T47D (cell line): Measurements from ENCODE around the gene MSTN.

ENCODE experiments used
- DNase-seq, 2 experiments: peaks; one replicate each; pipeline versions ENCODE4 v3.0.0 to v3.0.0-alpha.2; 2011 to 2012; ENCODE audit warnings: low read depth in 1 of 2, low spot score in 1 of 2
- JUND ChIP-seq: IDR thresholded peaks from 2 replicates; pipeline ENCODE4 v1.6.1; 2012; ENCODE audit warnings: low read depth
- in situ Hi-C: cut with HindIII; loops from 2 replicates; pipeline ENCODE4 v1.10.0; 2016; ENCODE audit warnings: low sequenced_read_pairs, low pct_unique_long_range_greater_than_20kb

Gene MSTN

DNA sequence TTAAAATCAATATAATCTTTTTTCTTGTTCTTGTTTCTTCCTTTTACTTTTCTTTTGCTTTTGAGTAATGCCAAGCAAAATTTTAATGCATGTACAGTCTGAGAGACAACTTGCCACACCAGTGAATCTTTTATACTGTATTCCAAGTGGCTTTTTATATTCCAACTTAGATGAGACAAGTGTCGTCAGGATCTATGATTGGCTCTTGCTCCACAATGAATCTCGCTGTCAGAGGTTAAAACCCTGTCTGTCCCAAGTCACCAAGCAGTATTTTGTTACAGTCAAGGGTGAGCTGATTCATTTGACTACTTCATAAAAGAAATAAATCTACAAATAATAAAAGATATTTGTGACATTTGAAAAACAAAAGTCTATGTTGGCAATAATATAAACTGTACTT, at the start of gene MSTN:
Gene MSTN (minus strand): TSS at position 129 of the 400 bp plus-strand sequence. CDS start 133 bp downstream, outside the sequence.
- in situ Hi-C loops = no loop called here
- TF ChIP-seq JUND = no peak
- no peak for DNase-seq

DNA sequence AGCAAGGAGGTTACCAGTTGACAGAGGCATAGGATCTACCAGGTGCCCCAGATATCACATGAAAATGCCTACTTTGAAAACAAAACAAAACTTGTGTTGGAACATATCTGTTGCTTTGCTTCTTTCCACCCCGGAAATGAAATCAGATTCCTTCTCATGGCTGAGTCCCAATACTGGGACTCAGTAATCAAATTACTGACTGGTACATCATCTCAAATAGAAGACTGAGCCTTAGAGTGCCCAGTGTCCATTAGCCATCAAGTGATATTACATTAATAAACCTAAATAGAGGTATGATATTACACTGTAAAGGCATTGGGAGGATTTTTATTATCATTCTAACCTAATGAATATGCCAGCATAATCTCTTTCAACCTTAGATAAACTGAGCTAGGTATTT, 48.6 kb upstream of the MSTN start:
- no peak for TF ChIP-seq JUND
- DNase-seq = no peak
- in situ Hi-C loops = no loop called here

DNA sequence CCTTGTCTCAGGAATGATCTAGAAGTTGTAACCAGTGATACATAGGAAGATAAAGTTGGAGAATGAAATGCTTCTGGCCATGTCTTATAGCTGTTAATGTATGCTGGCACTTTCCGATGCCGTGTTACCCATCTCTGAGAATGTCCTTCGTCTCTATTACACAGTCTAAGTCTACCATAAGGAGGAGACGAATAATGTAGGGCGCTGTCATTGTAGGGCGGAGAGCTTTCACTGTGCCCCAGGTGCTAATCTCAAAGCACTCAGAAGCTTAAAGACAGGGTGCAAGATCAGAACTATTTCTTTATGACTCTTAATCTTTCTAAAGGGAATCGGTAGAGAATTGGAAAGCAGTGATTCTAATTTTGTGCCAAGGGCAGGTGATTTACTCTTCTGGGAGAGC, 48.2 kb upstream of the MSTN start:
- no peak for DNase-seq
- in situ Hi-C loops = no loop called here
- TF ChIP-seq JUND = no peak

DNA sequence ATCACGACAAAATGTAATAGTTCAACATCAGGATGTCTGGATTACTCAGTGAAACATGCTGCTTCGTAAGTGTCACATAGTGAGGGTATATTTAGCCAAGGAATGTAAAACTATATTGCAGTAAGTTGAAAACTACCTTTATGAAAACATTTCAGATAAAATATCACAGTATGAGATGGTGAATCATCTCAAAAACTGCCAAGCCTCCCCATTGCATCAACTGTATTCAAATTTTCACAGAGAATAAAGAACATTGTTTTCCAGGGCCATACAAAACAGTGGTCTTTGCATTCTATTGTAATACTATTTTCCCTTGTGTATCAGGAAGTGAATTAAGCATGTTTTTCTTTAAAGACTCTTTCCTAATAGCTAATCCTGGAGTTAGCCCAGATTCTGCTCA, 47.6 kb upstream of the MSTN start:
- in situ Hi-C loops = no loop called here
- TF ChIP-seq JUND = no peak
- no peak for DNase-seq

DNA sequence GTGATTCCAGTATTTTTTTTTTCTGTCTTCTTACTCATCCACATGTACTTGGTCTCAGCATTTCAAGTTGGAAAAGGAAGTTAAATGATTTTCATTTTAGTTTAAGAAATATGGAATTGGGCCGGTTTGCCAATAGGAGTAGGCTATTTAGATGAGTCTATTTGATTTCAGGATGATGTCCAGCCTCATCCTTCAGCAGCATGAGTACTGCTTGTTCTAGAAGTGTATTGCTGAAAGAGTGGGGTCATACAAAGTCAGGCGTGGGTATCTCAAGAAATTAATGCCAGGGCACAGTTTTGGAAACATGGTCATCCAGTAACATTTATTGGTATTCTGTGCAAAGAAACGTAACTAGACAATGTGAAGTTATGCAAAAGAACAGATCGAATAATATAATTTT, 44.9 kb upstream of the MSTN start:
- DNase-seq = no peak
- no peak for TF ChIP-seq JUND
- in situ Hi-C loops = no loop called here

DNA sequence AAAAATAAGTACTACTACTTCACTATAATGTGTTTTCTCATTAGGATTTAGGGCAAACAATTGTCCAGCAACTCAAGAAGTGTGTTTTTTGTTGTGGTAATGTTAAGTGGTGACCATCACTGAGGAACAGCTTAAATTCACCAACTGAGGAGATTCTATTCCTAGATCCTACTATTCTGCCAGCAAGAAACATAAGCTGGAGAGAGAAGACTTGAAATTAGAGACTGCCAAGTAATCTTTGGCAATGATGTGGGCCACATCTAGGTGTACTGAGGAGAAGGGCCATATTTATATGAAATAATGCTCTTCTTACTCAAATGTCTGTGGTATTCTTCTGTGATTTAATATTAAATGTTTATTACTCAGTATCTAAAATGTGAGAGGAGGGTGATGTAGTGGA, 44.3 kb upstream of the MSTN start:
- TF ChIP-seq JUND = no peak
- no peak for DNase-seq
- in situ Hi-C loops = no loop called here

DNA sequence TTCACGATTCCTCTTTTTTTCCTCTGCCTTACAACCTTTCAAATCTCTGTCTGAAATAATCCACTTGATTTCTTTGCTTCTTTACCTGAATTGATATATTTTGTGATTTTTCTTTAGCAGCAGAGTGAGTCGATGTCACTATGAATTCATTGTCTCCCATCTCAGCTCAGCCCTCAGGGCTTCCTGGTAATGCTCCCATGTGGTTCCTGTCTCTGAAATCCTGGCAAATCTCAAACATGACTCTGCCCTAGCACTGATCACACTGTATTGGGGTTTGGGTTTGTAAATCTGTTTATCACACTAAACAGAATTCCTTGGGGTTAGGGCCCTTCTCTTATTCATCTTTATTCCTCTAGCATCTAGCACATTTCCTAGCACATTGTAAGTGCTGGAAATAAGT, 43.0 kb upstream of the MSTN start:
- no peak for DNase-seq
- in situ Hi-C loops = no loop called here
- TF ChIP-seq JUND = no peak

DNA sequence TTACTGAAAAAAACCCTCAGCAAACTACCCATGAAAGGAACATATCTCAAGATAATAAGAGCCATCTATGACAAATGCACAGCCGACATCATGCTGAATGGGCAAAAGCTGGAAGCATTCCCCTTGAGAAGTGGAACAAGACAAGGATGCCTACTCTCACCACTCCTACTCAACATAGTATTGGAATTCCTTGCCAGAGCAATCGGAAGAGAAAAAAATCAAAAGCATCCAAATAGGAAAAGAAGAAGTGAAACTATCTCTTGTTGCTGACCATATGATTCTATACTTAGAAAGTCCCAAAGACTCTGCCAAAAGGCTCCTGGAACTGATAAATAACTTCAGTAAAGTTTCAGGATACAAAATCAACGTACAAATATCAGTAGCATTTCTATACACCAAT, 40.6 kb upstream of the MSTN start:
- TF ChIP-seq JUND = no peak

DNA sequence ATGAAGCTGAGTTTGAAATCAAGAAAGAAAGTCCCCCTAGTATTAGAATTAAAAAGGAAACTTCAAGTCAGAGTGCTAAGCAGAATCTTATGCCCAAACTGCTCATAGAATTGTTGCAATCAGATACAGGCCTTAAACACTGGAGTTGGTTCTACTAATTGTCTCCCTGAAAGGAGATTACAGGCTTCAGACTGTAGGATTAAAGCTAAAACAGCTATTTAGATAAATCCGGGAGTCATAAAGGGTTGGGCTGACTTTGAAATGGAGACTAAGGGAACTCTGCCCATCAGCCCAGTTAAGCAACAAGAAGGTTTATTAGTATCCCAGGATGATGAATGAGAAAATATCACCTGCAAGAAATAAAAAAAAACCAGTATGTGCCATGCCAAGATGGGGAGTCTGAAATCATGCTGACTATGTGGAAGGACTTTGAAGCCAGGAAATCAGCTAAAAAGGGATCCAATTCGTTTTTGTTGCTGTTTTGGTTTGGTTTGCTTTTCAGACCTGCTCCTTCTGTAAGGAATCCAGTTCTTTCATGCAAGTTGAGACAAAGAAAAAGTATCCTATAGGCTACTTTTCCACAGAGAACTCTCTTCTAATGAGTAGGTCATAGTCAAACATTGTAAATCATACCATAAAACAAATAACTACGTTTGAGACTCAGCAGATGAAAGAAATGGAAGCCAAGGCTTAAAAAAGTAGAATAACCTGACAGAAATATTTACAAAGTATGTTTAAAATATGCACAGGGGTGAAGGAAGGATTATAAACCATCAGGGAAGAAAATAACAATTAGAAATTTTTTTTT, 37.6 kb upstream of the MSTN start:
- in situ Hi-C loops = no loop called here

More for the DNA sequence above, 40.6 kb upstream of the MSTN start:
- no peak for DNase-seq
- in situ Hi-C loops = no loop called here

DNA sequence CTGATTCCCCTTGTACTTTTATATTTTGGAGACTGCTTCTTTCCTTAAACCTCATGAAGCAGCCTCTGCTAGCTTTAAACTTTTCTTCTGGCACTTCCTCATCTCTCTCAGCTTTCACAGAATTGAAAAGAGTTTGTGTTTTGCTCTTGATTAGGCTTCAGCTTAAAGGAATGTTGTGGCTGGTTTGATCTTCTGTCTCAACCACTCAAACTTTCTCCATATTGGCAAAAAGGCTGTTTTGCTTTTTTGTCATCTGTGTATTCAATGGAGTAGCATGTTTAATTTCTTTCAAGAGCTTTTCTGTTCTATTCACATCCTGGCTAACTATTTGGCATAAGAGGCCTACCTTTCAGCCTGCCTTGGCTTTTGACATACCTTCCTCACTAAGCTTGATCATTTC, 36.3 kb upstream of the MSTN start:
- TF ChIP-seq JUND = no peak
- no peak for DNase-seq
- in situ Hi-C loops = no loop called here

More for the DNA sequence above, 37.6 kb upstream of the MSTN start:
- DNase-seq = no peak
- TF ChIP-seq JUND = no peak

DNA sequence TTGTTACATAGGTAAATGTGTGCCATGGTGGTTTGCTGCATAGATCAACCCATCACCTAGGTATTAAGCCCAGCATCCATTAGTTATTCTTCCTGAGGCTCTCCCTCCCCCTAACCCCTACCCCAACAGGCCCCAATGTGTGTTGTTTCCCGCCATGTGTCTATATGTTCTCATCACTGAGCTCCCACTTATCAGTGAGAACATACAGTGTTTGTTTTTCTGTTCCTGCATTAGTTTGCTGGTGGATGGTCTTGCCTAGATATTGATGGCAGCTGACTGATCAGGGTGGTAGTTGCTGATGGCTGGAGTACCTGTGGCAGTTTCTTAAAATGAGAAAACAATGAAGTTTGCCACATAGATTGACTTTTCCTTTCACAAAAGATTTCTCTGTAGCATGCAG, 34.6 kb upstream of the MSTN start:
- in situ Hi-C loops = no loop called here
- no peak for DNase-seq
- TF ChIP-seq JUND = no peak

DNA sequence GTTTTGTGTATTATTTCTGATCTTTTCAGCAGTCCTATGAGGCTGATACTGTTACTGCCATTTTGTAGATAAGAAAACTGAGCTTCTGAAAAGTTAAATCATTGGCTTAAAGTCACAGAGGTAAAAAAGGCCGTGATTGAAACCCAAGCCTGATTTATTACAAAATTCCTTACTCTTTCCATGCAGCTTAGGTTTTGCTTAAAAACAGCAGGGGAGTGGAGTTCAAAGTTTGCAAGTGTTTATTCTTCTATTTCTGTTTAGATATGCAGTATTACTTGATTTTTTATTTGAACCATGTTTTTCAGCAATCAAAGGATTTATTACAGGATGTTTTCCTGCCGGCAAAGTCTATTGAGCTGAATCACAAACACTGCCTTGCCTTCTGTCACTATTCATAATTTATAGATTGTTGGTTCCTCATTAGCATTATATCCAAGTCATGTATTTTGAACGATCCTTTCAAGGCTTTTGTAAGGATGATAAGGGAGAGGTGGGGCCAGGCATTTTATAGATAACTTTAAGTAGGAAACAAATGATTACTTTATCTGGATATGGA, 31.9 kb upstream of the MSTN start:
- no peak for TF ChIP-seq JUND
- in situ Hi-C loops = no loop called here
- DNase-seq = no peak

DNA sequence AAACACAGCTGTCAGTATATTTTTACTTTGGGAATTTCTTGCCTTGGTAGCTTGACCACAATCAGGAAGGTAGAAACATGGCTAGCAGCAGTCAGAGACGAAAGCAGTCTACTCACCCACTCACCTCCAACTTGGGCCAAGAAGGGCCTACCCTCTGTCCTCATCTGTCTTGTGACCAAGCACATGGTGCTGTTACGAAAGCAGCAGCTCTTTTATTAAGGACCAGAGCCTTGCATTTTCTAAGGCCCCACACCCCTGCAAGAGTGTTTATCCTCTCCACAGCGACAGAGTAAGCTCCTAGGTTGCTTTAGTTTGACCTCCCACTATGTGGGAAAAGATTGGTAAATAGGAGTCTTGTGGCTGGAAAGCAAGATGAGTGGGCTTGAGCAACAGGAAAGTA, 31.3 kb upstream of the MSTN start:
- in situ Hi-C loops = no loop called here
- DNase-seq = no peak
- no peak for TF ChIP-seq JUND

DNA sequence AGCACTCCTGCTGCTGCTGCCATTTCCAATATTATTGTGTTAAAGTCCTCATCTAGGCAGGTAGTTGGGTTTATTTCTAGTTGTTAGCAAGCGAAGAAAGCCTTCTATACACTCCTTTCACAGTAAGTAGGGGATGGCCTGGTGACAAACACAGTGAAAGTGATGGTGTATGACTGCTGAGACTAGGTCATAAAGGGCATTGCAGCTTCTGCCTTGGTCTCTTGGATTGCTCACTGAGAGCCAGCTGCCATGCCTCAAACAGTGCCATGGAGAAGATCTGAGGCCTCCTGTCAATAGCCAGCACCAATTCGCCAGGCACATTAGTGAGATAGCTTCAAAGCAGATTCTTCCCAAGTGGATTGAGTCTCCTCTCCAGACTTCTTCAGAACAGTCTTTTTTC, 27.6 kb upstream of the MSTN start:
- DNase-seq = no peak
- TF ChIP-seq JUND = no peak
- in situ Hi-C loops = no loop called here
